SHP77 (cell line): ENCODE measurements around the gene NR2E3.
"Not testable (repeated sequence)": the region's sequence is repeated elsewhere in the genome, so short reads cannot be mapped to it uniquely, and the experiment has no call there.

ENCODE experiments used
- DNase-seq, 2 experiments: peaks; one replicate each; lab custom pipeline; 2025; lab: John Stamatoyannopoulos, UW

NR2E3 gene

GRCh38 chr15:71815301-71815700 is 4.9 kb downstream of the NR2E3 start:
- no peak for DNase-seq

GRCh38 chr15:71817351-71817750 is 7.0 kb downstream of the NR2E3 start:
- DNase-seq, result no peak

GRCh38 chr15:71820127-71820526 is 9.8 kb downstream of the NR2E3 start:
- no peak for DNase-seq

GRCh38 chr15:71821547-71822129 is 11.3 kb downstream of the NR2E3 start:
- no peak for DNase-seq

- no peak for DNase-seq
Observed at GRCh38 chr15:71822890-71823630, 12.7 kb downstream of the NR2E3 start.

- DNase-seq, result no peak
Observed at GRCh38 chr15:71823801-71824200, 13.4 kb downstream of the NR2E3 start.

- no peak for DNase-seq
Observed at GRCh38 chr15:71825021-71825730, 14.8 kb downstream of the NR2E3 start.

- DNase-seq, result no peak
Observed at GRCh38 chr15:71826196-71826595, 15.8 kb downstream of the NR2E3 start.

GRCh38 chr15:71830981-71831380 is 20.6 kb downstream of the NR2E3 start:
- no peak for DNase-seq

GRCh38 chr15:71841563-71841962 is 31.2 kb downstream of the NR2E3 start:
- DNase-seq, result no peak

GRCh38 chr15:71844916-71845315 is 34.6 kb downstream of the NR2E3 start:
- no peak for DNase-seq

GRCh38 chr15:71853543-71853942 is 43.2 kb downstream of the NR2E3 start:
- DNase-seq, result no peak

- not testable (repeated sequence) for DNase-seq
Observed at GRCh38 chr15:71858232-71858631, 47.9 kb downstream of the NR2E3 start.
